Chondrocyte (in vitro differentiated cells): ENCODE data around the gene PRDM10. TPM values are rescaled to one million over a fixed set of nuclear protein-coding genes. Genes with fewer than 3 reads are reported as not detected.

Experiments used
- DNase-seq: peaks from one replicate; pipeline ENCODE4 v3.0.0; 2021; ENCODE audit warnings: mixed read lengths, low spot score
- H3K27ac Mint-ChIP-seq: one replicate; pipeline ENCODE4 v1.8.0; 2021; ENCODE audit warnings: mild to moderate bottlenecking, moderate library complexity, mixed read lengths; ENCODE audit not compliant: unreplicated experiment
- H3K27me3 Mint-ChIP-seq: 2 replicates; pipeline ENCODE4 v1.8.0; 2021; ENCODE audit warnings: low read depth, mixed read lengths
- H3K36me3 Mint-ChIP-seq: 2 replicates; pipeline ENCODE4 v1.8.0; 2021; ENCODE audit warnings: low read depth, mixed read lengths
- H3K4me1 Mint-ChIP-seq: 2 replicates; pipeline ENCODE4 v1.8.0; 2021; ENCODE audit warnings: low read depth, mild to moderate bottlenecking, mixed read lengths
- H3K4me3 Mint-ChIP-seq: one replicate; pipeline ENCODE4 v1.8.0; 2021; ENCODE audit warnings: mild to moderate bottlenecking, moderate library complexity, mixed read lengths; ENCODE audit not compliant: unreplicated experiment
- H3K9me3 Mint-ChIP-seq: 2 replicates; pipeline ENCODE4 v1.8.0; 2021; ENCODE audit warnings: low read depth, mixed read lengths
- total RNA-seq: library from RNA; stranded (reverse); gene quantifications from 3 replicates; pipeline ENCODE4 v1.2.1, GENCODE V29; 2021
- TF ChIP-seq, protein P1 (sequence below): fragments of 200-600 bp; sonication (generic); IDR thresholded peaks from 2 replicates; pipeline ENCODE4 v1.5.0; 2021; ENCODE audit warnings: antibody characterized with exemption, mild to moderate bottlenecking, moderate library complexity

Gene PRDM10
- total RNA-seq, 1 donor from 2014 or later = 8.2 TPM

DNA sequence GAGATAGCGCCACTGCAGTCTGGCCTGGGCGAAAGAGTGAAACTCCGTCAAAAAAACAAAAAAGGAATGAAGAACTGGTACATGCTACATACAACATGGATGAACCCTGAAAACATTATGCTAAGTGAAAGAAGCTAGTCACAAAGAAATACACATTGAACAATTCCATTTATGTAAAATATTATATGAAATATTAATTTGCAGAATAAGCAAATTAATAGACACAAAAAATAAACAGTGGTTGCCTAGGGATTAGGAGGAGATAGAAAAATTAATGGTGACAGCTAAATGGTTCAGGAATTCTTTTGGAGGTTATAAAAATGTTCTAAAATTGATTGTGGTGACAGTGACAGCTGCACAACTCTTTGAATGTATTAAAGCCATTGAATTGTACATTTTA lies 14.7 kb downstream of the PRDM10 start:
- H3K36me3 Mint-ChIP-seq = no peaks in the 10 kb centered on the region
- TF ChIP-seq, protein P1, sequence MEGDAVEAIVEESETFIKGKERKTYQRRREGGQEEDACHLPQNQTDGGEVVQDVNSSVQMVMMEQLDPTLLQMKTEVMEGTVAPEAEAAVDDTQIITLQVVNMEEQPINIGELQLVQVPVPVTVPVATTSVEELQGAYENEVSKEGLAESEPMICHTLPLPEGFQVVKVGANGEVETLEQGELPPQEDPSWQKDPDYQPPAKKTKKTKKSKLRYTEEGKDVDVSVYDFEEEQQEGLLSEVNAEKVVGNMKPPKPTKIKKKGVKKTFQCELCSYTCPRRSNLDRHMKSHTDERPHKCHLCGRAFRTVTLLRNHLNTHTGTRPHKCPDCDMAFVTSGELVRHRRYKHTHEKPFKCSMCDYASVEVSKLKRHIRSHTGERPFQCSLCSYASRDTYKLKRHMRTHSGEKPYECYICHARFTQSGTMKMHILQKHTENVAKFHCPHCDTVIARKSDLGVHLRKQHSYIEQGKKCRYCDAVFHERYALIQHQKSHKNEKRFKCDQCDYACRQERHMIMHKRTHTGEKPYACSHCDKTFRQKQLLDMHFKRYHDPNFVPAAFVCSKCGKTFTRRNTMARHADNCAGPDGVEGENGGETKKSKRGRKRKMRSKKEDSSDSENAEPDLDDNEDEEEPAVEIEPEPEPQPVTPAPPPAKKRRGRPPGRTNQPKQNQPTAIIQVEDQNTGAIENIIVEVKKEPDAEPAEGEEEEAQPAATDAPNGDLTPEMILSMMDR = no peak
- H3K4me1 Mint-ChIP-seq = no peaks in the 10 kb centered on the region
- H3K9me3 Mint-ChIP-seq = peaks cover 4% of the 10 kb centered on the region
- no peak for DNase-seq
- H3K27ac Mint-ChIP-seq = no peak overlapping the region
- no peaks in the 10 kb centered on the region for H3K27me3 Mint-ChIP-seq
- no peak overlapping the region for H3K4me3 Mint-ChIP-seq

DNA sequence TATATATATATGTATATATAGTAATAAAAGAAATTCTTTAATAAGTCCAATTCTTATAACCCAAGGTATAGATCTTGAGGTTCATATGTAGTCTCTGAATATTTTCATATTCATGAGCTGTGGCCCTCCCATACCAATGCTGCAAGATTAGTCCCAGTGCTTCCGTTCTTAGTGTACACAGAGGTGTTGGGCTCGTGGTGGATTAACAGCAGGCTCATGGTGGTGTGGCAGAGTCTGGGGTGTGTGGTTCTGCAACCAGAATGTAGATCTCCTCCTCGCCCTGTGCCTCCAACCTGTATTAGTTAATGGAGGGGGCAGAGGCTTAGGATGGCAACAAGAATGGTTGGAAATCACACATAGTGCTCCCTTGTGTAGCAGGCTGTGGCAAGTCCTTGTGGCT lies 16.8 kb downstream of the PRDM10 start:
- Mint-ChIP-seq H3K4me3 (no peak overlapping the region), H3K27me3 (no peaks in the 10 kb centered on the region), H3K36me3 (no peaks in the 10 kb centered on the region), H3K27ac (no peak overlapping the region), H3K9me3 (peaks cover 4% of the 10 kb centered on the region), H3K4me1 (no peaks in the 10 kb centered on the region)
- TF ChIP-seq, protein P1 = no peak
- no peak for DNase-seq

DNA sequence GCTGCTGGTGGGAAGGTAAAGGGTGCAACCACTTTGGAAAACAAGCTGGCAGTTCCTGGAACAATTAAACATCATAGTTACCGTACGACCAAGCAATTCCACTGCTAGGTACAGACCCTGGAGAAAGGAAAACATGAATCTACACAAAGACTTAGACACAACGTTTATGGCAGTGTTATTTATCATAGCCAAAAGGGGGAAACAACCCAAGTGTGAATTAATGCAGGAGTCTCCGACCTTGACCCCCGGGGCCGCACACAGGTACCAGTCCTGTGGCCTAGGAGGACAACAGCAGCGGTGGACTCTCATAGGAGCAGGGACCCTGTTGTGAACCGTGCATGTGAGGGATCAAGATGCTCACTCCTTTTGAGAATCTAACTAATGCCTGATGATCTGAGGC lies 22.5 kb downstream of the PRDM10 start:
- Mint-ChIP-seq H3K4me3 (no peak overlapping the region), H3K36me3 (no peaks in the 10 kb centered on the region), H3K27ac (no peak overlapping the region), H3K4me1 (no peaks in the 10 kb centered on the region), H3K9me3 (no peaks in the 10 kb centered on the region), H3K27me3 (no peaks in the 10 kb centered on the region)
- TF ChIP-seq, protein P1 = no peak
- DNase-seq = no peak

DNA sequence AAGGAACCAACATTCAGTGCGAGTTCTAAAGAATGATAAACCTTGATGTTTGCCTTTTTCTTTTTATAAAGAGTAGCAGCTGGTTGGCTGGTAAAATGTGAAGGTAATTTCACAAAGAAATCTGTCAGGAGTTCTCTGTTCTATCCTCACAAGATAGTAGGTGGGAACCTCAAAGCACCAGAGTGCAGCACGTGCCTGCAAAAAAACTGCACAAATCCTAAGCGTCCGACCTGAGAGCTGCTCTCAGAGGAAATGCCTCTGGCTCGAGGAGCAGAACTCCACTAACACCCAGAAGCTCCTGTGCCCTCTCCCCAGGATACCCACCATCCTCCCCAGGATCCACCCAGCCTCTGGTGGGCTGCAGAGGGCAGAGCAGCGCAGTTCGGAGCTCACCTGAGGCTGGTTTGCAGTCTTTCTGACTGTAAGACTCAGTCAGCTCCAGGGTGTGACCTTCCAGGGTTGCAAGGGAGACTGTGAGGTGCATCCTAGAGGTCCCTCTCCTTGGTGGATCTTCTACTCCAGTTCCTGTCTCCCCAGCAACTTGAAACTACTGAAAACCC lies 23.5 kb downstream of the PRDM10 start:
- TF ChIP-seq, protein P1 = no peak
- Mint-ChIP-seq H3K4me3 (no peak overlapping the region), H3K4me1 (peaks cover 7% of the 10 kb centered on the region)

DNA sequence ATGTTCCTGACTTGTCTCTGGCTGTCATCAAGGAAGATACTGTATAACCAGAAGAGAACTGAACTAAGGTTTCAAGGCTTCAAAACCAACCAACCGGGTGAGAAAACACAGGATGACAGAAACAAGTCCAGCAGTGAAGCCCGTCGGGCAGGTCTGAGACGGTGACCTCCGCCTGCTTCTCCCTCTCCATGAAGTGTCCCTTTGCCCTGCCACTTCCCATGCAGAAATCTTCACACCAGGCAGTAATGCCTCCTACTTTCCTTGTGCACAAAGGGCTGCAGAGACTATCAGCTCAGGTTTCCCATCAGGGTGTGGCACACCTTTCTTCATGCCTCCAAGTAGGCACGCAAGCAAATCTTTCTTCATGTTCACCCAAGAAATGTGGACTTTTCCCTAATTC lies 24.2 kb downstream of the PRDM10 start:
- DNase-seq = no peak
- H3K4me1 Mint-ChIP-seq = peaks cover 14% of the 10 kb centered on the region
- H3K4me3 Mint-ChIP-seq = no peak overlapping the region
- H3K36me3 Mint-ChIP-seq = no peaks in the 10 kb centered on the region
- no peaks in the 10 kb centered on the region for H3K27me3 Mint-ChIP-seq
- no peaks in the 10 kb centered on the region for H3K9me3 Mint-ChIP-seq
- TF ChIP-seq, protein P1 = no peak
- H3K27ac Mint-ChIP-seq = no peak overlapping the region

More for the DNA sequence above, 23.5 kb downstream of the PRDM10 start:
- Mint-ChIP-seq H3K27ac (no peak overlapping the region), H3K9me3 (no peaks in the 10 kb centered on the region), H3K27me3 (no peaks in the 10 kb centered on the region), H3K36me3 (no peaks in the 10 kb centered on the region)
- DNase-seq = no peak
